MG63 (cell line): ENCODE results near the gene SLC27A5. TPM values are rescaled to one million over a fixed set of nuclear protein-coding genes. Genes with fewer than 3 reads are reported as not detected.

Source experiments
- DNase-seq: peaks from one replicate; pipeline ENCODE4 v3.0.0-alpha.2; 2020
- H3K27me3 ChIP-seq: fragments of 250-450 bp; sonication (Bioruptor Pico); 2 replicates; pipeline ENCODE4 v1.5.1; 2020; ENCODE audit warnings: mild to moderate bottlenecking, moderate library complexity
- H3K36me3 ChIP-seq: fragments of 250-450 bp; sonication (Bioruptor Pico); 2 replicates; pipeline ENCODE4 v1.5.1; 2020; ENCODE audit warnings: mild to moderate bottlenecking, moderate library complexity
- H3K4me3 ChIP-seq: fragments of 250-450 bp; sonication (Bioruptor Pico); 2 replicates; pipeline ENCODE4 v1.5.1; 2020; ENCODE audit warnings: mild to moderate bottlenecking, moderate library complexity
- H3K9me3 ChIP-seq: fragments of 250-450 bp; sonication (Bioruptor Pico); 2 replicates; pipeline ENCODE4 v1.5.1; 2020; ENCODE audit warnings: mild to moderate bottlenecking, moderate library complexity
- total RNA-seq: library from RNA; depleted of rRNA; stranded (reverse); fragments of >200 nt; shearing (Covaris generic); gene quantifications from 2 replicates; pipeline ENCODE4 v1.2.3, GENCODE V29; 2014; ENCODE audit warnings: low replicate concordance; rRNA removed

The SLC27A5 gene
- 5.5 and 13.0 TPM in 2 replicates for total RNA-seq

- Histone ChIP-seq H3K4me3 (no peak within 1 kb of the TSS), H3K9me3 (no peaks in the 10 kb centered on the region), H3K36me3 (peaks cover 15% of the 10 kb centered on the region), H3K27me3 (no peaks in the 10 kb centered on the region)
- no peak for DNase-seq
Measured at GRCh38 chr19:58511353-58512208, at the start of gene SLC27A5. Gene SLC27A5, minus strand, starts transcription at chr19:58511992. Its CDS starts 37 bp downstream, at chr19:58511955.

DNA sequence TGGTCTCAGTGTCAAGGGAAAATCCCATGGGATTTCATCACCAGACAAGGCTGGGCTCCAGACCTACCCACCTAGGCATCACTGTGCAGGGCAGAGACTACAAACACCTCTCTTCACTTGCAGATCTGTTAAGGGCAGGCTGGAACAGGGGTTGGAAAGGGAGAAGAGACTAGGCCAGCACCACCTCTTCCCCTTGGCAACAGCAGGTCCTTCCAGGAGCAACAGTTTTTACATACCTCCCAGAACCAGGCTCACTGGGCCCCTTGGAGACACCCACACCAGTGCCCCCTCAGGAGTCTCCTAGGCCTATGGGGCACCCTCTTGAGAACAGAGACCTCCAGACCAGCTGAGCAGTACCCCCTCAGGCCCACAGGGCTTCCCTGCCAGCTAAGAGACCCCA lies 49.1 kb upstream of the SLC27A5 start:
- Histone ChIP-seq H3K27me3 (no peaks in the 10 kb centered on the region), H3K4me3 (no peak overlapping the region), H3K36me3 (peaks cover 22% of the 10 kb centered on the region), H3K9me3 (no peaks in the 10 kb centered on the region)
- DNase-seq: no peak

DNA sequence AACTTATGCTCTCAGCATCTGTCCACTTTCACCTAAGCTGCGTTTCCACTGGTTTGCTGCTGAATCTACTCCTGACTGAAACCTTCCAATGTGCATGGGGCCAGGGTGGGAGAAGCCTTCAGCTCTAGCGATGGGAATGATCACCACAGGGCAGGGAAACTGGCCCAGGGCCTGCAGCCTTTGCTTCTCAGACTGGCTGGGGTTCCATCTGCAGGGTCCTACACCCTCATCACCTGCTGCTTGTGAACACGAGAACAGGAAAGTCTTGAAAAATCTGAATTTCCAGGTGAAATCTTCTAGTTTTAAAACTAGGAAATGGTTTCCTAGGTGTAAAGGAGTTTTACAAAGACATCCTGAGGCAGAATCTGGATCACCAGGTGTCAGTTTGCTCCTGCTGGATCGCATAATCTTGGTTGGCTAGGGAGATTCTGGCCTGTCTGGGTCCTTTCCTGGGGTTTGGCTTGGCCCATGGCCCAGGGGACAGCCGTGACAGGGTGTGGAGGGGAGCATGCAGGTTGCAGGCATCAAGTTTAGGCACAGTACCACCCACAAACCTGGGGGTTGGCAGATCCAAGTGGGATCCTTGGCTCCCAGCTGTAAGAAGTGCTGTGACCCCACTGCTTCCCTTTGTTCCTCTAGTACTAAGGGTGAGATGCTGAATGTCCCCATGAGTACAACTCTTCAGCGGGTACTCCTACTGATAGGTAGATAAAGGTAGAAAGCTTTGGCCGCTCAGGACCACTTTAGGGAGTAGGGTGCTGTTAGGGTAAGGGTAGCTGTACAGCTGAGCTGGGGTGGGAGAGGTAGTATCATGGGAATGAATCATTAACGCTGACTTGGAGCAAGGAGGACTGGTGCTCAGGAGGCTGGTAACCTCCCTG lies 48.5 kb upstream of the SLC27A5 start:
- no peaks in the 10 kb centered on the region for H3K27me3 ChIP-seq
- peaks cover 23% of the 10 kb centered on the region for H3K36me3 ChIP-seq
- DNase-seq: no peak
- peak overlapping the region; percentile 86 for H3K4me3 ChIP-seq
- no peaks in the 10 kb centered on the region for H3K9me3 ChIP-seq

- Histone ChIP-seq H3K36me3 (peaks cover 31% of the 10 kb centered on the region), H3K9me3 (no peaks in the 10 kb centered on the region)
- peak; percentile 98 for DNase-seq
Measured at GRCh38 chr19:58559275-58560006, 47.6 kb upstream of the SLC27A5 start.

DNA sequence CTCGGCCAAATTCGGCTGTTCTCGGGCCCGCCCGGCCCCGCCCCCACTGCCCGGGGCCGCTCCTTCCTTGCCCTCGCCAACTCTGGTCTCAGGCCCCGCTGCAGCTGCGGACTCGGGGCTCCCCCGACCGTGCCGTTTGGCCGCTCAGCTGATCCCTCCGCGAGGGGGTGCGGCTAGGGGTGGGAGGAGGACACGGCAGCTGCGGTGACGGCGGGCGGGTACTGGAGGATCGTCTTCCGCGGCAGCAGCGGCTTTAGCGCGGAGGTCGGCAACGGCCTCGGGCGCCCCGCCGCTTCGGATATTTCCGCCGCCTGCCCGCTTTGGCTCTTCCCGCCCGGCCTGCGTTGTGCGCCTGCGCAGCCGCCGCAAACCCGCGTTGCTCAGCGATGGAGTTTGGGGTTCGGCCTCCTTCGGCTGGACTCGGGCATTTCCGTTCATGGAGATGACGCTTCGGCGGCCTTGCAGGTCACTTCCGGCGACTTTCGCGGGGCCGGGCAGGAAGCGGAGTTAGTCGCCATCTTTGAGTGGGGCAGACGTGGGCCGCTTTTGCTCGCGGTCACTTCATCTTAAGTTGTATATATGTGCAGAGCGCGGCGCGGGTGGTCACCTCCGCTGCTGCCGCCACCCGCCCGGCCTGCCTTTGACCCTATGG lies 47.0 kb upstream of the SLC27A5 start:
- no peaks in the 10 kb centered on the region for H3K27me3 ChIP-seq
- H3K36me3 ChIP-seq: peaks cover 36% of the 10 kb centered on the region
- H3K9me3 ChIP-seq: no peaks in the 10 kb centered on the region
- DNase-seq: peak; percentile 99
- H3K4me3 ChIP-seq: peak overlapping the region; percentile 86

More at GRCh38 chr19:58559275-58560006, 47.6 kb upstream of the SLC27A5 start:
- peak overlapping the region; percentile 86 for H3K4me3 ChIP-seq
- H3K27me3 ChIP-seq: no peaks in the 10 kb centered on the region

DNA sequence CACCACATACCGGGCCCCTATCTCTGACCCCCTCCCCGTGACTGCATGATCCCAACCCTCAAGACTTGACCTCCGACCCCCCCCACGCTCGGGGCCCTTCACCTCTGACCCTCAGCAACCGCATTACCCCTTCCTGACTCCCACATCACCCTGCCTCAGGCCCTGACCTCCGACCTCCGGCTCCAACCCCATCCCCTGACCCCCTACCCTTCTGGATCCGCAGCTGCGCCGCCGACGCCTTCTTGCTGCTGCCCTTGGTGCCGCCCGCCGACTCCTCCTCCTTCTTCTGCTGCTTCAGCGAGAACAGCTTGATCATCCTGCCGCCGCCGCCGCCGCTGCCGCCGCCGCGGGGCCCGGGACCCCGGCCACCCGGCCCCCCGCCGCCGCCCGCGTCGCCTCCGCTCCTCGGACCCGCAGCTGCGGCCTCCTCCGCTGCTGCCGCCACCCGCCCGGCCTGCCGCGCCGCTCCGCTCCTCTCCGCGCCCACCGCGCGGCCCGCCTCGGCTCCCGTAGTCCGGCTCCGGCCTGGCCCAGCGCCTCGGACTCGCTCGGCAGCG lies 46.4 kb upstream of the SLC27A5 start, which contains the start of gene UBE2M:
Gene UBE2M, minus strand, starts transcription at position 546 of the 557 bp plus-strand sequence. Its CDS starts 230 bp downstream, at position 316.
- Histone ChIP-seq H3K27me3 (no peaks in the 10 kb centered on the region), H3K36me3 (peaks cover 42% of the 10 kb centered on the region), H3K9me3 (no peaks in the 10 kb centered on the region), H3K4me3 (peak within 1 kb of the TSS; percentile 89)
- DNase-seq: no peak

DNA sequence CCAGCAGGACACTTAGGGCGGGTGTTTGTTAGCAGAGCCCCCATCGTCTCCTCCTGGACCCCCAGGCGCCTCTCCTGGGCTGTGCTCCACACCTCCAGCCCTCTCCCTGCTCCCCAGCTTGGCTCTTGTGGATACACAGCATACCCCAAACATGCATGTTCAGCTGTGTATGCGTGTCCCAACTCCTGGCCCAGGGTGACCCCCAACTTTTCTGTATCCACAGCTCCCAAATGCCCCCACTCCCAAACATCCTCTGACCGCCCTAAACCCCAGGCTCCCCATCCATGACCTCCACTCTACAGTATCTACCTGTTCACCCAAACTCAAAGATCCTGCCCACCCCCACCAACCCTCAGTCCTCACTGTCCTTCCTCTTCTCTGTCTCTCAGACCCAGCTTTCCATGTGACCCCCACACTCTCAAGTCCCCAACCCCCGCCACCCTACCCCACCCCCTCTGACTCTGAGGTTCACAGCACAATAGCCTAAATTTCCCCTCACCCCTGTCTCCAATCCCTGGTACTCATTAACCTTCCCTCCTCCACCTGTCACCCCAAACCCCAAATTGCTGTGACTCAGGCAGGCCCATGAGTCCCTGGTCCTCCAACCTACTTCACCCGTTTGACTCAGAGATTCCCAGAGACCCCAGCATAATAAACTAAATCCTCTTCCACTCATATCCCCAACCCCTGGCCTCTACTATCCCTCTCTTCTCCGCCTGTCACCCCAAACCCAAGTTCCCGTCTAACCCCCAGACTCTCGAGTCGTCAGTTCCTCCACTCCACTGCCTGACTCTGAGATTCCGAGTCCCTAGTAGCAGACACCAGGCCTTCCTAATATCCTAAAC lies 45.7 kb upstream of the SLC27A5 start:
- DNase-seq: no peak
- H3K36me3 ChIP-seq: peaks cover 49% of the 10 kb centered on the region

GRCh38 chr19:58556622-58557220 lies 44.9 kb upstream of the SLC27A5 start:
- Histone ChIP-seq H3K9me3 (no peaks in the 10 kb centered on the region), H3K4me3 (peak overlapping the region; percentile 89), H3K27me3 (no peaks in the 10 kb centered on the region), H3K36me3 (peaks cover 56% of the 10 kb centered on the region)
- no peak for DNase-seq

More for the DNA sequence above, 45.7 kb upstream of the SLC27A5 start:
- Histone ChIP-seq H3K27me3 (no peaks in the 10 kb centered on the region), H3K9me3 (no peaks in the 10 kb centered on the region), H3K4me3 (peak overlapping the region; percentile 89)

- H3K27me3 ChIP-seq: no peaks in the 10 kb centered on the region
- no peak overlapping the region for H3K4me3 ChIP-seq
- DNase-seq: no peak
Measured at GRCh38 chr19:58555920-58556621, 44.3 kb upstream of the SLC27A5 start.

GRCh38 chr19:58555369-58555885 lies 43.6 kb upstream of the SLC27A5 start:
- H3K9me3 ChIP-seq: no peaks in the 10 kb centered on the region
- peaks cover 69% of the 10 kb centered on the region for H3K36me3 ChIP-seq
- no peak for DNase-seq
- peak overlapping the region; percentile 58 for H3K4me3 ChIP-seq
- H3K27me3 ChIP-seq: no peaks in the 10 kb centered on the region

More at GRCh38 chr19:58555920-58556621, 44.3 kb upstream of the SLC27A5 start:
- Histone ChIP-seq H3K9me3 (no peaks in the 10 kb centered on the region), H3K36me3 (peaks cover 63% of the 10 kb centered on the region)

- H3K4me3 ChIP-seq: peak within 1 kb of the TSS; percentile 58
- H3K36me3 ChIP-seq: peaks cover 74% of the 10 kb centered on the region
- DNase-seq: peak; percentile 93
- H3K27me3 ChIP-seq: no peaks in the 10 kb centered on the region
- H3K9me3 ChIP-seq: no peaks in the 10 kb centered on the region
Measured at GRCh38 chr19:58554494-58555368, 42.9 kb upstream of the SLC27A5 start, which contains the start of gene CHMP2A. Gene CHMP2A, minus strand, starts transcription at chr19:58555105. Its CDS starts 893 bp downstream, at chr19:58554212.

DNA sequence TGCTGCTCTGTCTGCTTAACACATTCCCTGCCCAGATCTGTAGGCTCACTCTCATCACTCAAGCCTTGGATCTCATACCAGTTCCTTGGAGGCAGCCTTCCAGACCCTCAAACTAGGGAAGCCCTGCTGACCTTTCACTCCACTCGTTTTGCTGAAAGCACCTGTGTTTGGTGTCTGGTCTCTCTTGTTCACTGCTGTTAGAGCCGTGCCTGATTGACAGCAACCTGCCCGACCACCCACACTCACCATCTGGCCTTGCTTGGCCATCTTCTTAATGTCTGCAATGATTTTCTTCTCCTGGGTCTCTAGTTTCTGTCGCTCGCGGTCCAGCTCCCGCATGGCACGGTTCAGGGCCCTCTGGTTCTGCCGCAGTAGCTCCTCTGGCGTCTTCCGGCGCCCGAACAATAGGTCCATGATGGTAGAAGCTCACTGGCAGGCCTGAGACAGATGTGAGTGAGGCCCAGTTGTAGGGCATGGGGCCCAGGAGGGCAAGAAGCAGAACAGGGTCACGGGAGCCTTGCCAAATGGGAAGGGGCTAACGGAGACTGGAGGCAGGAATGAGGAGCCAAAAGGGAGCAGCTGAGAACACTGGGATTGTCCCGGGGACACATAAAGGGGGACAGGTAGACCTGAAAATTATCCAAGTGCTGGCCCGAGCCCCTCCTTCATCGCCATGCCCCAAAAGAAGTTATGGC lies 42.2 kb upstream of the SLC27A5 start:
- peaks cover 80% of the 10 kb centered on the region for H3K36me3 ChIP-seq
- H3K27me3 ChIP-seq: no peaks in the 10 kb centered on the region
- H3K9me3 ChIP-seq: no peaks in the 10 kb centered on the region
- H3K4me3 ChIP-seq: peak overlapping the region; percentile 58
- DNase-seq: no peak
